GM23248 (cell line): Measurements from ENCODE around the gene CERT1.

ENCODE experiments used
- EZH2 ChIP-seq: fragments of 200-600 bp; sonication (generic); IDR thresholded peaks from 2 replicates; pipeline ENCODE4 v1.6.1; 2018; ENCODE audit warnings: antibody characterized with exemption, mild to moderate bottlenecking; ENCODE audit not compliant: insufficient read depth, poor library complexity, severe bottlenecking
- EZH2phosphoT487 ChIP-seq: fragments of 200-600 bp; sonication (generic); IDR thresholded peaks from 2 replicates; pipeline ENCODE4 v1.6.1; 2018; ENCODE audit warnings: antibody characterized with exemption, moderate library complexity, mild to moderate bottlenecking, low read depth; ENCODE audit not compliant: insufficient read depth

DNA sequence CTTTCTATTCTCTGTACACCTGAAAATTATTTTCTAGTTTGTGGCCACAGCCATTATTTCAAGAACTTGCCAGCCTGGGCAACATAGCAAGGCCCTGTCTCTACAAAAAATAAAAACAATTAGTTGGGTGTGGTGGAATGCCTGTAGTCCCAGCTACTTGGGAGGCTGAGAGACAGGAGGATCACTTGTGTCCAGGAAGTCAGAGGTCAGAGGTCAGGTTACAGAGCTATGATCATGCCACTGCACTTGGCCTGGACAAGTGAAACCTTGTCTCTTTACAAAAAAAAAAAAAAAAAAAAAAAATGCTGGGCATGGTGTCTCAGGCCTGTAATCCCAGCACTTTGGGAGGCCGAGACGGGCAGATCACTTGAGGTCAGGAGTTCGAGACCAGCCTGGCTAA is 116.2 kb downstream of the CERT1 start:
- TF ChIP-seq EZH2 (no peak), EZH2phosphoT487 (no peak)
